Liver (tissue), 9 donors: Measurements from ENCODE around the gene GOSR1. TPM values are rescaled to one million over a fixed set of nuclear protein-coding genes. Genes with fewer than 3 reads are reported as not detected.

Experiments used
- DNase-seq: peaks from one replicate; pipeline ENCODE4 v3.0.0-alpha.2; 2017; ENCODE audit warnings: low spot score
- H3K27ac ChIP-seq, 2 donors: one replicate each; pipeline ENCODE4 v1.7.0; 2013; ENCODE audit warnings: inconsistent platforms in 2 of 2, low read length in 2 of 2, control low read depth in 1 of 2, low read depth in 1 of 2, mild to moderate bottlenecking in 1 of 2
- H3K27me3 ChIP-seq, 4 donors: one replicate each; pipeline versions ENCODE4 v1.6.1 to v1.7.0; 2013; ENCODE audit warnings: low read length in 3 of 4, inconsistent platforms in 1 of 4, mild to moderate bottlenecking in 1 of 4, moderate library complexity in 1 of 4; ENCODE audit not compliant: control insufficient read depth in 4 of 4, insufficient read depth in 4 of 4
- H3K36me3 ChIP-seq, 4 donors: one replicate each; pipeline versions ENCODE4 v1.6.1 to v1.7.0; 2013; ENCODE audit warnings: low read length in 3 of 4, mild to moderate bottlenecking in 3 of 4, low read depth in 1 of 4, moderate library complexity in 1 of 4; ENCODE audit not compliant: control insufficient read depth in 4 of 4, insufficient read depth in 3 of 4
- H3K4me1 ChIP-seq, 4 donors: one replicate each; pipeline versions ENCODE4 v1.6.1 to v1.7.0; 2013; ENCODE audit warnings: low read length in 3 of 4, mild to moderate bottlenecking in 3 of 4, moderate library complexity in 1 of 4; ENCODE audit not compliant: control insufficient read depth in 4 of 4, insufficient read depth in 4 of 4
- H3K4me3 ChIP-seq, 3 donors: one replicate each; pipeline versions ENCODE4 v1.6.1 to v1.7.0; 2013; ENCODE audit warnings: low read length in 3 of 3, control low read depth in 1 of 3, low read depth in 1 of 3, mild to moderate bottlenecking in 1 of 3
- H3K9ac ChIP-seq, 2 donors: one replicate each; pipeline ENCODE4 v1.7.0; 2013; ENCODE audit warnings: low read length in 2 of 2, mild to moderate bottlenecking in 2 of 2, moderate library complexity in 2 of 2, control low read depth in 1 of 2, low read depth in 1 of 2
- H3K9me3 ChIP-seq, 4 donors: one replicate each; pipeline versions ENCODE4 v1.6.1 to v1.7.0; 2013; ENCODE audit warnings: low read length in 3 of 4; ENCODE audit not compliant: control insufficient read depth in 4 of 4
- EGR1 ChIP-seq, 2 donors: IDR thresholded peaks; 2 replicates each; pipeline ENCODE4 v1.6.1; 2016 to 2018; ENCODE audit warnings: antibody characterized with exemption in 2 of 2, low read depth in 2 of 2
- FOXA2 ChIP-seq: IDR thresholded peaks from 2 replicates; pipeline ENCODE4 v1.6.1; 2016; ENCODE audit warnings: antibody characterized with exemption
- GABPA ChIP-seq, 2 donors: IDR thresholded peaks in 1 of 2; conservative IDR thresholded peaks in 1 of 2; 2 replicates each; pipeline ENCODE4 v1.6.1; 2016; ENCODE audit warnings: antibody characterized with exemption in 2 of 2, mild to moderate bottlenecking in 1 of 2, moderate library complexity in 1 of 2
- JUND ChIP-seq, 2 donors: IDR thresholded peaks; 2 replicates each; pipeline ENCODE4 v1.6.1; 2016; ENCODE audit warnings: antibody characterized with exemption in 2 of 2
- NR2F2 ChIP-seq: IDR thresholded peaks from 2 replicates; pipeline ENCODE4 v1.6.1; 2016; ENCODE audit warnings: antibody characterized with exemption
- SP1 ChIP-seq: IDR thresholded peaks from 2 replicates; pipeline ENCODE4 v1.6.1; 2018; ENCODE audit warnings: antibody characterized with exemption, mild to moderate bottlenecking
- WGBS: extraction: QIAGEN DNeasy Blood & Tissue Kit; methylation state at CpG from one replicate; pipeline ENCODE4 v1.1.7; 2013; 5-methylcytosine and 5-hydroxymethylcytosine counted together
- polyA plus RNA-seq, 2 donors: library from polyadenylated mRNA; stranded (reverse) in 1 of 2; unstranded in 1 of 2; fragments of 200-250 nt in 1 of 2; fragments of >200 nt in 1 of 2; fragmentation: Nextera tagmentation in 1 of 2; extraction: Ambion mirVana in 1 of 2; gene quantifications; one replicate each; pipeline versions ENCODE4 v1.2.1 to v1.2.3, GENCODE V29; 2013 to 2015
- total RNA-seq, 2 donors: library from RNA; depleted of rRNA; stranded (reverse); fragments of >200 nt; gene quantifications; one replicate each; pipeline ENCODE4 v1.2.3, GENCODE V29; 2014
- TF ChIP-seq, protein P1 (sequence below): IDR thresholded peaks from 2 replicates; pipeline ENCODE4 v1.6.1; 2016; ENCODE audit warnings: antibody characterized with exemption
- TF ChIP-seq, protein P2 (sequence below): IDR thresholded peaks from 2 replicates; pipeline ENCODE4 v1.6.1; 2016; ENCODE audit warnings: antibody characterized with exemption
- TF ChIP-seq, protein P3 (sequence below): IDR thresholded peaks from 2 replicates; pipeline ENCODE4 v1.6.1; 2016; ENCODE audit warnings: antibody characterized with exemption, mild to moderate bottlenecking
- TF ChIP-seq, protein P4 (sequence below): IDR thresholded peaks from 2 replicates; pipeline ENCODE4 v1.6.1; 2016; ENCODE audit warnings: antibody characterized with exemption
- donor health status: healthy.
- donor health status: healthy.
- donor health status: healthy.
- donor health status: healthy.
- donor health status: healthy.

Gene GOSR1
- total and polyA plus RNA-seq, 4 donors, result 15.0 to 40.4 (median 26.3) TPM

DNA sequence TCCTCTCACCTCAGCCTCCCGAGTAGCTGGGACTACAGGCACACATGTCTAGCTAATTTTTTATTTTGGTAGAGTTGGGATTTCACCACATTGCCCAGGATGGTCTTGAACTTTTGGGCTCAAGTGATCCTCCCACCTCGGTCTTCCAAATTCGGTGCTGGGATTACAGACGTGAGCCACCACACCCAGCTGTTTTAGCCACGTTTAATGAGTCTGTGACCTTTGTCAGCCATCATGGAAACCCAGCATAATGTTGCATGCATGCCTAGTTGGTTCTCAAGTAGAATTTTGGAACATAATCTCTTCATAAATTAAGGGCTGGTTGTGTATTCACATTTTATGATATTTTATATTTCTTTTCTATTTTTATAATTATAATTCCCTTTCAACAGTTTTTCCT is 42.0 kb downstream of the GOSR1 start:
- no peaks in the 10 kb centered on the region for H3K4me1 ChIP-seq
- no peak overlapping the region for H3K9ac ChIP-seq
- DNase-seq, result no peak
- H3K27me3 ChIP-seq, result no peaks in the 10 kb centered on the region
- WGBS, result 84% methylated on average over 5 of the region's 5 CpGs
- H3K9me3 ChIP-seq, result no peaks in the 10 kb centered on the region
- TF ChIP-seq, protein P1, sequence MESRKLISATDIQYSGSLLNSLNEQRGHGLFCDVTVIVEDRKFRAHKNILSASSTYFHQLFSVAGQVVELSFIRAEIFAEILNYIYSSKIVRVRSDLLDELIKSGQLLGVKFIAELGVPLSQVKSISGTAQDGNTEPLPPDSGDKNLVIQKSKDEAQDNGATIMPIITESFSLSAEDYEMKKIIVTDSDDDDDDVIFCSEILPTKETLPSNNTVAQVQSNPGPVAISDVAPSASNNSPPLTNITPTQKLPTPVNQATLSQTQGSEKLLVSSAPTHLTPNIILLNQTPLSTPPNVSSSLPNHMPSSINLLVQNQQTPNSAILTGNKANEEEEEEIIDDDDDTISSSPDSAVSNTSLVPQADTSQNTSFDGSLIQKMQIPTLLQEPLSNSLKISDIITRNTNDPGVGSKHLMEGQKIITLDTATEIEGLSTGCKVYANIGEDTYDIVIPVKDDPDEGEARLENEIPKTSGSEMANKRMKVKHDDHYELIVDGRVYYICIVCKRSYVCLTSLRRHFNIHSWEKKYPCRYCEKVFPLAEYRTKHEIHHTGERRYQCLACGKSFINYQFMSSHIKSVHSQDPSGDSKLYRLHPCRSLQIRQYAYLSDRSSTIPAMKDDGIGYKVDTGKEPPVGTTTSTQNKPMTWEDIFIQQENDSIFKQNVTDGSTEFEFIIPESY, result no peak
- no peak overlapping the region for H3K4me3 ChIP-seq
- no peak overlapping the region for H3K27ac ChIP-seq
- peaks cover 6 to 36% (median 26%) of the 10 kb centered on the region in 4 donors for H3K36me3 ChIP-seq

DNA sequence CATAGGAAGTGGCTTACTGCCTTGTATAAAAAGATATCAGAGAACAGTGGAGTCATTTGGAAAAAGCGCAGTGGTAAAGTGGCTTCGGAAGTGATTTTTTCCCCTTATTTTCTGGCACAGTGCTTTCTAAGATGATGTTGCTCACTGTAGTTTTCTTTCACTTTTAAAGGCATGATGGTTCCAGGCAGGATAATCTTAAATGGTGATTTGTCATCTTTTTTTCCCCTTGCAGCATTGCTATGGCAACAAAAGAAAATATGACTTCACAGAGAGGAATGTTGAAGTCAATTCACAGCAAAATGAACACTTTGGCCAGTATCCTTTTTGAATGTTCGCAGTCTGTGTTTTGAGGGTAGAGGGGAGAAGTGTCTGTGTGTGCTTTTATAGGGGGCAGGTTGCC is 42.5 kb downstream of the GOSR1 start:
- Histone ChIP-seq H3K36me3 (peaks cover 6 to 34% (median 26%) of the 10 kb centered on the region in 4 donors), H3K4me1 (no peaks in the 10 kb centered on the region), H3K9me3 (no peaks in the 10 kb centered on the region), H3K27me3 (no peaks in the 10 kb centered on the region), H3K9ac (no peak overlapping the region), H3K27ac (no peak overlapping the region), H3K4me3 (no peak overlapping the region)
- WGBS, result 89% methylated on average over 3 of the region's 3 CpGs
- no peak for DNase-seq
- TF ChIP-seq, protein P2, sequence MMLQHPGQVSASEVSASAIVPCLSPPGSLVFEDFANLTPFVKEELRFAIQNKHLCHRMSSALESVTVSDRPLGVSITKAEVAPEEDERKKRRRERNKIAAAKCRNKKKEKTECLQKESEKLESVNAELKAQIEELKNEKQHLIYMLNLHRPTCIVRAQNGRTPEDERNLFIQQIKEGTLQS, result no peak
- TF ChIP-seq GABPA (IDR thresholded peaks at IDR 0.05 in 1 of 2, conservative IDR thresholded peaks at IDR 0.05 in 1 of 2) (no peak), FOXA2 (no peak), EGR1 (IDR thresholded peaks at IDR 0.05; ENCODE audit: low read depth in 2 of 2) (no peak), NR2F2 (no peak), JUND (IDR thresholded peaks at IDR 0.05) (no peak)
- TF ChIP-seq, protein P3, sequence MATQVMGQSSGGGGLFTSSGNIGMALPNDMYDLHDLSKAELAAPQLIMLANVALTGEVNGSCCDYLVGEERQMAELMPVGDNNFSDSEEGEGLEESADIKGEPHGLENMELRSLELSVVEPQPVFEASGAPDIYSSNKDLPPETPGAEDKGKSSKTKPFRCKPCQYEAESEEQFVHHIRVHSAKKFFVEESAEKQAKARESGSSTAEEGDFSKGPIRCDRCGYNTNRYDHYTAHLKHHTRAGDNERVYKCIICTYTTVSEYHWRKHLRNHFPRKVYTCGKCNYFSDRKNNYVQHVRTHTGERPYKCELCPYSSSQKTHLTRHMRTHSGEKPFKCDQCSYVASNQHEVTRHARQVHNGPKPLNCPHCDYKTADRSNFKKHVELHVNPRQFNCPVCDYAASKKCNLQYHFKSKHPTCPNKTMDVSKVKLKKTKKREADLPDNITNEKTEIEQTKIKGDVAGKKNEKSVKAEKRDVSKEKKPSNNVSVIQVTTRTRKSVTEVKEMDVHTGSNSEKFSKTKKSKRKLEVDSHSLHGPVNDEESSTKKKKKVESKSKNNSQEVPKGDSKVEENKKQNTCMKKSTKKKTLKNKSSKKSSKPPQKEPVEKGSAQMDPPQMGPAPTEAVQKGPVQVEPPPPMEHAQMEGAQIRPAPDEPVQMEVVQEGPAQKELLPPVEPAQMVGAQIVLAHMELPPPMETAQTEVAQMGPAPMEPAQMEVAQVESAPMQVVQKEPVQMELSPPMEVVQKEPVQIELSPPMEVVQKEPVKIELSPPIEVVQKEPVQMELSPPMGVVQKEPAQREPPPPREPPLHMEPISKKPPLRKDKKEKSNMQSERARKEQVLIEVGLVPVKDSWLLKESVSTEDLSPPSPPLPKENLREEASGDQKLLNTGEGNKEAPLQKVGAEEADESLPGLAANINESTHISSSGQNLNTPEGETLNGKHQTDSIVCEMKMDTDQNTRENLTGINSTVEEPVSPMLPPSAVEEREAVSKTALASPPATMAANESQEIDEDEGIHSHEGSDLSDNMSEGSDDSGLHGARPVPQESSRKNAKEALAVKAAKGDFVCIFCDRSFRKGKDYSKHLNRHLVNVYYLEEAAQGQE, result no peak
- TF ChIP-seq, protein P4, sequence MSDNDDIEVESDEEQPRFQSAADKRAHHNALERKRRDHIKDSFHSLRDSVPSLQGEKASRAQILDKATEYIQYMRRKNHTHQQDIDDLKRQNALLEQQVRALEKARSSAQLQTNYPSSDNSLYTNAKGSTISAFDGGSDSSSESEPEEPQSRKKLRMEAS, result no peak

DNA sequence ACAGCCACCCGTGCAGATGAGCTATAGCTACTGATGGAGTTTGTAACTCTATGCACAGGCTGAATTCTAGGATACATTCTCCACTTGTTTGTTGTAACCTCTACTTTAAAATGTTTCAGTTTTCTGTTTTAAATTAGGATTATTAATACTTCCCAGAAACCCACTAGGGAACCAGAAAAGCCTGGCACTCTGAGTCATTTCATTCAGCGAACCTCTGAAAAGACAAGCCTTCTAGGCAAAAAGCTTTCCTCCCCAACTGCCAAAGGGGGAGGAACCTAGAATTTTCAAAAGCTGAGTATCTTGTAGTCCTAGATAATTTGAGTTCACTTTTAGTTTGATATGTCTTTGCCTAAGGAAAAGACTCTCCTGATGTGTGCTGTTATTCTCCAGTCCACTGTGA is 43.2 kb downstream of the GOSR1 start:
- 86% methylated on average over 2 of the region's 2 CpGs for WGBS
- TF ChIP-seq, protein P2, result no peak
- no peak for TF ChIP-seq SP1
- Histone ChIP-seq H3K36me3 (peaks cover 7 to 31% (median 24%) of the 10 kb centered on the region in 4 donors), H3K4me3 (no peak overlapping the region), H3K4me1 (no peaks in the 10 kb centered on the region), H3K27ac (no peak overlapping the region), H3K27me3 (no peaks in the 10 kb centered on the region), H3K9ac (no peak overlapping the region), H3K9me3 (no peaks in the 10 kb centered on the region)
- no peak for DNase-seq
